Fibroblast of lung (primary cell): Measurements from ENCODE around the gene CBX8.

ENCODE experiments used
- CTCF ChIP-seq, 2 donors: IDR thresholded peaks in 1 of 2; conservative IDR thresholded peaks in 1 of 2; 1 replicate in 1 of 2; 2 replicates in 1 of 2; pipeline ENCODE4 v1.5.1; 2011 to 2012; ENCODE audit warnings: low read length in 2 of 2, control low read depth in 1 of 2, inconsistent platforms in 1 of 2, low read depth in 1 of 2, mild to moderate bottlenecking in 1 of 2
- EZH2 ChIP-seq: IDR thresholded peaks from 2 replicates; pipeline ENCODE4 v1.5.1; 2012; ENCODE audit warnings: low read length, control low read depth, mild to moderate bottlenecking; ENCODE audit errors: missing control alignments

GRCh38 chr17:79784353-79785016 is 12.4 kb downstream of the CBX8 start:
- no peak for TF ChIP-seq EZH2
- TF ChIP-seq CTCF (conservative IDR thresholded peaks at IDR 0.05 in 1 of 2, IDR thresholded peaks at IDR 0.05 in 1 of 2; ENCODE audit: low read depth in 1 of 2, low read length in 2 of 2), result no peak
